ENCODE measurements around the gene ZNF664. TPM values are rescaled to one million over a fixed set of nuclear protein-coding genes. Genes with fewer than 3 reads are reported as not detected.

ZNF664 gene
- total RNA-seq, 2 experiments from 2014 or later = 45.6 to 59.8 TPM

DNA sequence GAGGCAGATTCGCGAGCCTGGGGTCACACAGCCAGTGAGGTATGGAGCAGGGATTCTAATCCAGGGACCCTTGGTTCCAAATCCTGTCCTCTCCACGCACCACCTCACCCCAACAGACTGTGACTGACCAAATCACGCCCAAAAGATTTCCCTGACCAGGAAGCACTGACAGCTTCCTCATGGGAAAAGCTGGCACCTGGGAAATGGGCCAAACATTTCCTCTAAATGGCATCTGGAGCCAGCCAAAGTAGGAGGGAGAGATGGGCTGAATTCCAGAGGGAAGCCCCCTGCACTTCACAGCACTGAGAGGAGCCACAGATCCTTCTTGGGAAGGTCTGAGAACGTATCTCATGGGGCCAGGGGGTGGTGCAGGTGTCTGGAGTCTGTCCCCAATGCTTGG lies 29.2 kb upstream of the ZNF664 start:
- Histone ChIP-seq H3K9me2 (ENCODE audit: insufficient read depth, low read length) (no peaks in the 10 kb centered on the region), H3K4me1 (ENCODE audit: insufficient read depth, low read length, poor library complexity, severe bottlenecking) (no peaks in the 10 kb centered on the region), H3K4me2 (ENCODE audit: low read length) (no peak overlapping the region), H3K9me3 (ENCODE audit: low read length) (no peaks in the 10 kb centered on the region), H3K79me2 (ENCODE audit: insufficient read depth, low read depth, low read length) (no peaks in the 10 kb centered on the region), H4K20me1 (ENCODE audit: insufficient read depth, low read length) (no peaks in the 10 kb centered on the region), H3K27ac (ENCODE audit: low read depth, low read length, poor library complexity, severe bottlenecking) (no peak overlapping the region), H2AFZ (ENCODE audit: low read length) (no peak overlapping the region), H3K4me3 (ENCODE audit: low read depth, low read length, poor library complexity, severe bottlenecking) (no peak overlapping the region), H3K36me3 (ENCODE audit: insufficient read depth, low read length) (no peaks in the 10 kb centered on the region)
- intact Hi-C loops (cut with micrococcal nuclease; ENCODE audit: unreplicated experiment) = no loop called here
- ChIA-PET CTCF (ENCODE audit: unreplicated experiment) (no interaction called here), POLR2A (no interaction called here)
- DNase-seq (ENCODE audit: low spot score) = no peak
- no TSS peak for BruUV-seq (replicated peaks)
- no peak for TF ChIP-seq EZH2phosphoT487 (IDR thresholded peaks at IDR 0.05; ENCODE audit: borderline replicate concordance, low read depth, low read length)
- TF ChIP-seq, protein P1, sequence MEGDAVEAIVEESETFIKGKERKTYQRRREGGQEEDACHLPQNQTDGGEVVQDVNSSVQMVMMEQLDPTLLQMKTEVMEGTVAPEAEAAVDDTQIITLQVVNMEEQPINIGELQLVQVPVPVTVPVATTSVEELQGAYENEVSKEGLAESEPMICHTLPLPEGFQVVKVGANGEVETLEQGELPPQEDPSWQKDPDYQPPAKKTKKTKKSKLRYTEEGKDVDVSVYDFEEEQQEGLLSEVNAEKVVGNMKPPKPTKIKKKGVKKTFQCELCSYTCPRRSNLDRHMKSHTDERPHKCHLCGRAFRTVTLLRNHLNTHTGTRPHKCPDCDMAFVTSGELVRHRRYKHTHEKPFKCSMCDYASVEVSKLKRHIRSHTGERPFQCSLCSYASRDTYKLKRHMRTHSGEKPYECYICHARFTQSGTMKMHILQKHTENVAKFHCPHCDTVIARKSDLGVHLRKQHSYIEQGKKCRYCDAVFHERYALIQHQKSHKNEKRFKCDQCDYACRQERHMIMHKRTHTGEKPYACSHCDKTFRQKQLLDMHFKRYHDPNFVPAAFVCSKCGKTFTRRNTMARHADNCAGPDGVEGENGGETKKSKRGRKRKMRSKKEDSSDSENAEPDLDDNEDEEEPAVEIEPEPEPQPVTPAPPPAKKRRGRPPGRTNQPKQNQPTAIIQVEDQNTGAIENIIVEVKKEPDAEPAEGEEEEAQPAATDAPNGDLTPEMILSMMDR (conservative IDR thresholded peaks at IDR 0.05; ENCODE audit: low read length) = no peak

DNA sequence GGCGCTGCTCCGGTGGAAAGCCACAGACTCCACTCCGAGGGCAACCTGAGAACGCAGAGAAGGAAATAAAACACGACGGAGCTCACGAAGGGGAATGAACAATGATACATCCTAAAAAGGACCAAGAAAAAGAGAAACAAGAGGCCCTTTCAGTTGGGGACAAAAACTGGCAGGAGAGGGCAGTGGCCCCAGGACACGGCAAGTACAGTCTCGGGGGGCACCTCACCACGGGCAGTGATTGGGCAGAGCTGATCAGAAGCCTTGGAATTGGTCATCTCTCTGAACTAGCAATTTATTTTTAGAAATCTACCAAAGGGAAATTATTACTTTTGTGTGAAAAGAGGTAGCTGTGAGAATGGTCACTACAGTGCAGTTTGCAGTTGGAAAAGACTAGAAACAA lies 28.3 kb upstream of the ZNF664 start:
- intact Hi-C loops (cut with micrococcal nuclease; ENCODE audit: unreplicated experiment) = no loop called here
- ChIA-PET CTCF (ENCODE audit: unreplicated experiment) (no interaction called here), POLR2A (interaction anchor here (0.6 kb wide), 1 partner anchor 57 kb away, joined by 3 read pairs; no protein-coding TSS in a partner anchor)
- H3K9me3 ChIP-seq (ENCODE audit: low read length) = no peaks in the 10 kb centered on the region
- no TSS peak for BruUV-seq (replicated peaks)
- H2AFZ ChIP-seq (ENCODE audit: low read length) = no peak overlapping the region
- H3K79me2 ChIP-seq (ENCODE audit: insufficient read depth, low read depth, low read length) = no peaks in the 10 kb centered on the region
- TF ChIP-seq, protein P1 (conservative IDR thresholded peaks at IDR 0.05; ENCODE audit: low read length) = no peak
- no peak for TF ChIP-seq EZH2phosphoT487 (IDR thresholded peaks at IDR 0.05; ENCODE audit: borderline replicate concordance, low read depth, low read length)
- H3K4me1 ChIP-seq (ENCODE audit: insufficient read depth, low read length, poor library complexity, severe bottlenecking) = no peaks in the 10 kb centered on the region
- no peaks in the 10 kb centered on the region for H3K36me3 ChIP-seq (ENCODE audit: insufficient read depth, low read length)
- no peaks in the 10 kb centered on the region for H4K20me1 ChIP-seq (ENCODE audit: insufficient read depth, low read length)
- no peak for DNase-seq (ENCODE audit: low spot score)
- H3K27ac ChIP-seq (ENCODE audit: low read depth, low read length, poor library complexity, severe bottlenecking) = no peak overlapping the region
- H3K4me3 ChIP-seq (ENCODE audit: low read depth, low read length, poor library complexity, severe bottlenecking) = no peak overlapping the region
- no peaks in the 10 kb centered on the region for H3K9me2 ChIP-seq (ENCODE audit: insufficient read depth, low read length)
- H3K4me2 ChIP-seq (ENCODE audit: low read length) = no peak overlapping the region

DNA sequence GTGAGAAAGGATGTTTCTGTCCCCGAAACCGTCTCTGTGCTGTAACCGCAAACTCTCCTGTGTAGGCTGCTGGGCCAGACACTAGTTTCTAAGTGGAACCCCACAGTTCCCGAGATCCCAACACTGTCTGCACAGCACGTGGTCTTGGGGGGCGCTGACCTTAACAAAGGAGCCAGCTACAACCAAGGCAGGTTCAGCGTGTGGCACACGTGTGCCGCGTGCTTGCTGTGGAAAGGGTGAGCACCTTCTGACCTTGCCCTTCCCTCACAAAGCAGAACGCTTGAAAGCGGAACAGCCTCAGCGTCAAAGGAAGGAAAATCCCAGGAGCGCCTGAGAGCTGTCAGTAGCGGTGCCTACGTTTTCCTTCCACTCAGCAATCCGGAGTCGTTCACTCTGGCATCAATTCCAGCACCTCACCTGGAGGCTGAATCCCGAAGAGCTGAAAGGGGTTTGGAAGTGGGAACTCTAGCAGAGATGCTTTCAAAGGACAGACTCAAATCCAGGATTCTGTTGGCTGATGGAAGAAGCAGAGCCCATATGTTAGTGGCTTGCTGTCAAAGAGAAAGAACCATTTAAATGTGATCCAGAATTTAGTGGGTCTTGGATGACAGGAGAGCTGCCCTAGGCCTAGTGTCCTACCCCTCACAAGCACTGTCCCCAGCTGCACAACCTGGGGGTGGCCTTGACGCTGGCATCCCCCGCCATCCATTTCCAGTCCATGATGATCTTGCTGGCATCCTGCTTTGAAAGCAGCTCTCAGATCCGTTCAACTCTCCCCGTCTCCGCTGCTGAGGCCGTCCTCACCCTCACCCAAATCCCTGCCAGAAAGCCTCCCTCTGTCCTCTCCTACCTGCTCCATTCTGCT lies 27.5 kb upstream of the ZNF664 start:
- intact Hi-C loops (cut with micrococcal nuclease; ENCODE audit: unreplicated experiment) = no loop called here
- Histone ChIP-seq H3K36me3 (ENCODE audit: insufficient read depth, low read length) (no peaks in the 10 kb centered on the region), H3K4me2 (ENCODE audit: low read length) (no peak overlapping the region), H3K4me1 (ENCODE audit: insufficient read depth, low read length, poor library complexity, severe bottlenecking) (no peaks in the 10 kb centered on the region), H3K9me2 (ENCODE audit: insufficient read depth, low read length) (no peaks in the 10 kb centered on the region), H2AFZ (ENCODE audit: low read length) (no peak overlapping the region), H3K79me2 (ENCODE audit: insufficient read depth, low read depth, low read length) (no peaks in the 10 kb centered on the region), H3K27ac (ENCODE audit: low read depth, low read length, poor library complexity, severe bottlenecking) (no peak overlapping the region), H3K9me3 (ENCODE audit: low read length) (no peaks in the 10 kb centered on the region), H3K4me3 (ENCODE audit: low read depth, low read length, poor library complexity, severe bottlenecking) (no peak overlapping the region), H4K20me1 (ENCODE audit: insufficient read depth, low read length) (no peaks in the 10 kb centered on the region)
- BruUV-seq (replicated peaks) = no TSS peak
- no peak for DNase-seq (ENCODE audit: low spot score)
- POLR2A ChIA-PET = no interaction called here
- no peak for TF ChIP-seq EZH2phosphoT487 (IDR thresholded peaks at IDR 0.05; ENCODE audit: borderline replicate concordance, low read depth, low read length)
- TF ChIP-seq, protein P1 (conservative IDR thresholded peaks at IDR 0.05; ENCODE audit: low read length) = no peak
- CTCF ChIA-PET (ENCODE audit: unreplicated experiment) = no interaction called here
